Thyroid gland (tissue), 4 donors: Measurements from ENCODE around the gene CCDC181. TPM values are rescaled to one million over a fixed set of nuclear protein-coding genes. Genes with fewer than 3 reads are reported as not detected.

Source experiments
- DNase-seq, 2 donors: peaks; one replicate each; pipeline ENCODE4 v3.0.0-alpha.2; 2019
- H3K27ac ChIP-seq, 3 donors: fragments of 200-600 bp; sonication (generic); 1 replicate in 2 of 3; 2 replicates in 1 of 3; pipeline ENCODE4 v1.5.1; 2016 to 2019; ENCODE audit warnings: mild to moderate bottlenecking in 1 of 3, moderate library complexity in 1 of 3
- H3K27me3 ChIP-seq: fragments of 200-600 bp; sonication (generic); one replicate; pipeline ENCODE4 v1.5.1; 2019
- H3K36me3 ChIP-seq, 2 donors: fragments of 200-600 bp; sonication (generic); one replicate each; pipeline ENCODE4 v1.5.1; 2016 to 2019
- H3K4me1 ChIP-seq, 2 donors: fragments of 200-600 bp; sonication (generic); one replicate each; pipeline ENCODE4 v1.5.1; 2017 to 2019
- H3K4me3 ChIP-seq, 3 donors: fragments of 200-600 bp; sonication (generic); replicated peaks in 1 of 3; 1 replicate in 2 of 3; 2 replicates in 1 of 3; pipeline ENCODE4 v1.5.1; 2016; ENCODE audit warnings: mild to moderate bottlenecking in 1 of 3
- H3K9me3 ChIP-seq: fragments of 200-600 bp; sonication (generic); one replicate; pipeline ENCODE4 v1.5.1; 2017
- POLR2A ChIP-seq, 2 donors: fragments of 450-650 bp; IDR thresholded peaks; one replicate each; pipeline ENCODE4 v1.6.1; 2017; ENCODE audit warnings: antibody characterized with exemption in 2 of 2, mild to moderate bottlenecking in 2 of 2, moderate library complexity in 1 of 2
- WGBS, 2 donors: methylation state at CpG; one replicate each; pipeline ENCODE4 v1.1.5; 2017; 5-methylcytosine and 5-hydroxymethylcytosine counted together
- intact Hi-C: fragments of 100-400 bp; cut with DNase I; formaldehyde crosslinking; loops from one replicate; pipeline ENCODE4 v1.15.1; 2023
- total RNA-seq, 4 donors: library from RNA; depleted of rRNA; stranded (reverse); fragments of >200 nt; gene quantifications; one replicate each; pipeline ENCODE4 v1.2.3, GENCODE V29; 2016
- TF ChIP-seq, protein P1 (sequence below), 6 experiments: fragments of 200-600 bp in 3 of 6; fragments of 450-650 bp in 3 of 6; sonication (generic) in 3 of 6; IDR thresholded peaks; one replicate each; pipeline ENCODE4 v1.5.1; 2016 to 2019; ENCODE audit warnings: antibody characterized with exemption in 6 of 6, mild to moderate bottlenecking in 2 of 6, inconsistent platforms in 1 of 6, moderate library complexity in 1 of 6

Gene CCDC181
- total RNA-seq, 4 donors from 2014 or later, result 0.40 to 0.63 (median 0.56) TPM; not detected in 1

DNA sequence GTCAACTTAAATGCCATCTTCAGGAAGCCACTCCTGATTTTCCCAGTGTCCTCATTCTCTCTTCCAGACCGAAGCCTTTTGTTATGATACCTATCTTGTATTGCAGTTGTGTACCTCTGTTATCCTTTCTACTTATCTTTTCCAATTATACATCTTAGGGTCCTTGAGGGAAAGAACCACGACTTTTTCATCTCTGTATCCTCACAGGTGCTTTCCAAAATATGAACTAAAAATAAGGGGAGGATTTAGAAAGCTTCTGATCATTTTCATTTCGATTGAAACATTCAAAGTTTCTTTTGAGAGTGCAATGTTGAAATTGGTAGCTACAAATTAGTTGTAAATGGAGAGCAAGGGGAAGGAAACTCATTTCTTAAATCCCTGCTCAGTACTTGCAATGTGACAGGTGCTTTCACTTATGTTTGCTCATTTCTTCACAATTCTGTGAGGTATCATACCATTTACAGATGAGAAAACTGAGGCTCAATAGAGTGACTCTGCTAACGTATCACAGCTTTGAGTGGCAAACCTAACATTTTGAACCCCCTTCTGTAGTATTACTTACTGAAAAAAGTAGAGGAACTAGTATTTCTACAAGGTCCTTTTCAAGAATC lies 34.2 kb upstream of the CCDC181 start:
- Histone ChIP-seq H3K27me3 (no peaks in the 10 kb centered on the region), H3K4me1 (peaks cover 0 to 4% of the 10 kb centered on the region in 2 donors), H3K4me3 (no peak overlapping the region), H3K9me3 (no peaks in the 10 kb centered on the region), H3K27ac (no peak overlapping the region), H3K36me3 (peaks cover 0 to 7% of the 10 kb centered on the region in 2 donors)
- WGBS, 2 donors, result 79 to 80% methylated on average over 4 of the region's 4 CpGs
- TF ChIP-seq, protein P1, sequence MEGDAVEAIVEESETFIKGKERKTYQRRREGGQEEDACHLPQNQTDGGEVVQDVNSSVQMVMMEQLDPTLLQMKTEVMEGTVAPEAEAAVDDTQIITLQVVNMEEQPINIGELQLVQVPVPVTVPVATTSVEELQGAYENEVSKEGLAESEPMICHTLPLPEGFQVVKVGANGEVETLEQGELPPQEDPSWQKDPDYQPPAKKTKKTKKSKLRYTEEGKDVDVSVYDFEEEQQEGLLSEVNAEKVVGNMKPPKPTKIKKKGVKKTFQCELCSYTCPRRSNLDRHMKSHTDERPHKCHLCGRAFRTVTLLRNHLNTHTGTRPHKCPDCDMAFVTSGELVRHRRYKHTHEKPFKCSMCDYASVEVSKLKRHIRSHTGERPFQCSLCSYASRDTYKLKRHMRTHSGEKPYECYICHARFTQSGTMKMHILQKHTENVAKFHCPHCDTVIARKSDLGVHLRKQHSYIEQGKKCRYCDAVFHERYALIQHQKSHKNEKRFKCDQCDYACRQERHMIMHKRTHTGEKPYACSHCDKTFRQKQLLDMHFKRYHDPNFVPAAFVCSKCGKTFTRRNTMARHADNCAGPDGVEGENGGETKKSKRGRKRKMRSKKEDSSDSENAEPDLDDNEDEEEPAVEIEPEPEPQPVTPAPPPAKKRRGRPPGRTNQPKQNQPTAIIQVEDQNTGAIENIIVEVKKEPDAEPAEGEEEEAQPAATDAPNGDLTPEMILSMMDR (IDR thresholded peaks at IDR 0.05), result no peak
- no peak for TF ChIP-seq POLR2A (IDR thresholded peaks at IDR 0.05)
- no peak for DNase-seq
- intact Hi-C loops, result no loop called here

DNA sequence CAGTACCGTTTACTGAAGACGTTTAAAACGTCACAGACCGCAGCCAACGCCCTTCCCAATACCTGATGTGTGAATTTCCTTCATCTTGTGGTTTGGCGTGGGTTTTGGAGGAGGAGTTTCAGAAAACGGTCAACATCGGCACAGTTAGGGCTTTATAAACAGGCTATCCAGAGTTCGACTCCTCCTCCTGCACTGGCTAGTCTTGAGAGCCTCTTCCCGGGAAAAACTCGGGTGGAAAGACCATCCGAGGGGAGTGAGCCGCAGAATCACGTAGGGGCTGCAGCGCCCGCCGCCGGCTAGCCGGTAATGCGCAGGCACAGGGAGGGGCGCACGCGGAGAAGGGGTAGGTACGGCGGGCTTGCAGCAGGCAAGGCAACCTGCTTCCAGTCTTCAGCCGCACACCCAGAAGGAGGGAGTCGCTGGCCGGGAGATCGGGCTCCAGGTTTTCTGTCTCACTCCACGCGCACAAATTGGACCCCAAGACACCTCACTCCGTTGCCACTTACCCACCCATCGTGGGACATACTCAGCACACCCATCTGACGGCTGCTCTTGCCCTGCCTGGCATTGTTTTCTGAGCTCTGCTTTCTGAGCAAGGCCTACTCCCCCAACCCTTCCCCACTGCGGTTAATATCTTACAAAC lies 33.0 kb upstream of the CCDC181 start:
- intact Hi-C loops, result no loop called here
- 8 to 13% methylated on average over 14 to 25 of the region's 35 CpGs for WGBS, 2 donors

DNA sequence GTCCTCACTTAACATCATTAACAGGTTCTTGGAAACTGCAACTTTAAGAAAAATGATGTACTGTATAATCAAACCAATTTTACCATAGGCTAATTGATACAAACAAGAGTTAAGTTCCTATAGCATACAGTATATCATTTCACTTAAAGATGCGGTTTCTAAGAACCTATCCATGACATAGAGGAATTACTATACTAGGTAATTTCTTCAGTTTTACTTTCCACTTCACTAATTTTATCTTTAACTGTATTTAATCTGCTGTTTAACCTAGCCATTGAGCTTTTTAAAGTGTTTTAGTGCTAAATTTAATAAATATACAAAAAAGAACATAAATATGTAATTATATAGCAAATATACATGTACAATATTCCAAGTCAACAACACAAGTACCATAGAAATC lies 30.2 kb upstream of the CCDC181 start:
- TF ChIP-seq, protein P1 (IDR thresholded peaks at IDR 0.05), result no peak
- TF ChIP-seq POLR2A (IDR thresholded peaks at IDR 0.05), result no peak
- intact Hi-C loops, result no loop called here
- Histone ChIP-seq H3K27ac (no peak overlapping the region), H3K4me1 (peaks cover 0 to 4% of the 10 kb centered on the region in 2 donors), H3K4me3 (no peak overlapping the region), H3K9me3 (no peaks in the 10 kb centered on the region), H3K27me3 (no peaks in the 10 kb centered on the region), H3K36me3 (no peaks in the 10 kb centered on the region)
- WGBS, 2 donors, result 92 to 100% methylated on average over 1 of the region's 1 CpG
- no peak for DNase-seq

More for the DNA sequence above, 33.0 kb upstream of the CCDC181 start:
- no peaks in the 10 kb centered on the region for H3K27me3 ChIP-seq
- no peak for TF ChIP-seq POLR2A (IDR thresholded peaks at IDR 0.05)
- TF ChIP-seq, protein P1 (IDR thresholded peaks at IDR 0.05), result no peak
- peaks cover 0 to 2% of the 10 kb centered on the region in 2 donors for H3K36me3 ChIP-seq
- no peak for DNase-seq
- no peak overlapping the region for H3K27ac ChIP-seq
- peak overlapping the region in 1 of 3 donors; percentile 5 for H3K4me3 ChIP-seq
- peaks cover 0 to 4% of the 10 kb centered on the region in 2 donors for H3K4me1 ChIP-seq
- H3K9me3 ChIP-seq, result no peaks in the 10 kb centered on the region

DNA sequence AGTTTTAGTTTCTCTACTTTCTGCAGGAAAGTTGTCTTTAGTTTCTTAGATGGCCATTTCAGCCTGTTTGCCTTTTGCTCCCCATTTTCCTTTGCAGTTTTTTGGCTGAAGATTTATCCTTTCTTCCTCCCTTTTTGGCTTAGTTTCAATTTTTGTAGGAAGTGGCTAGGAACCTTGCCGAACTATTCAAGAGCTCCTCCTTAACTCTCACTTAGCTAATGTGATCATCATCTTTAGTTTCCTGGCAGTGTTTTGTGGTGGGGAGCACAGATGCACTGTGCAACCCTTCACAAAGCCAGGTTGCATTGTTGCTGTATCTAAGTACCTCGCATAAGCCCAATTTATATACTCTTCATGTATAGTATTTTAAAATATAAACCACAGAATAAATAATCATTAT lies 28.8 kb upstream of the CCDC181 start:
- 62 to 65% methylated on average over 2 of the region's 2 CpGs for WGBS, 2 donors
- intact Hi-C loops, result no loop called here
- H3K9me3 ChIP-seq, result no peaks in the 10 kb centered on the region
- DNase-seq, result no peak
- peaks cover 0 to 4% of the 10 kb centered on the region in 2 donors for H3K4me1 ChIP-seq
- H3K36me3 ChIP-seq, result no peaks in the 10 kb centered on the region
- H3K4me3 ChIP-seq, result no peak overlapping the region
- TF ChIP-seq, protein P1 (IDR thresholded peaks at IDR 0.05), result no peak
- no peak for TF ChIP-seq POLR2A (IDR thresholded peaks at IDR 0.05)
- H3K27me3 ChIP-seq, result no peaks in the 10 kb centered on the region
- H3K27ac ChIP-seq, result no peak overlapping the region

DNA sequence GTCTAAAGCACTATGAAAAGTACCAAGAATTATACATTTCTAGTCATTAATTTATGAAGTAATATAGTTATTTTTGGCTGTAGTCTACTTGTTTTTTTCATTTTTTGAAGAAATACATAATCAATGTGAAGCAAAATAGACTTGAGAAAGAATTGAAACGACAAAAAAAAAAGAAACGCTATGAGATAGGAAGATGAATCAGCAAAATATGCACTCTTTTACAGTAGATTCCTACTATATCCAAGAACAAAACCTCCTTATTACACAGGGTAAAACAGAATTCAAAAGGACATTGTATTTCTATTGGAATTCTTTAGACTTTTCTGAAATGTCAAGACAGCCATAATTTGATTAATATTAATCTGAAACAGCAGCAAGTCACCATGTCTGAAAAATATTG lies 25.6 kb upstream of the CCDC181 start:
- no peak overlapping the region for H3K27ac ChIP-seq
- H3K4me1 ChIP-seq, result no peaks in the 10 kb centered on the region
- no peaks in the 10 kb centered on the region for H3K9me3 ChIP-seq
- no peak for TF ChIP-seq POLR2A (IDR thresholded peaks at IDR 0.05)
- TF ChIP-seq, protein P1 (IDR thresholded peaks at IDR 0.05), result no peak
- no peak overlapping the region for H3K4me3 ChIP-seq
- H3K36me3 ChIP-seq, result no peaks in the 10 kb centered on the region
- WGBS, 2 donors, result 93% methylated on average over 2 of the region's 2 CpGs
- H3K27me3 ChIP-seq, result no peaks in the 10 kb centered on the region
- intact Hi-C loops, result no loop called here
- DNase-seq, result no peak
